B cell (primary cell): ENCODE results near the gene GRM3.

ENCODE experiments used
- CTCF ChIP-seq: fragments of 200-600 bp; IDR thresholded peaks from one replicate; pipeline ENCODE4 v1.8.0; 2022; ENCODE audit warnings: antibody characterized with exemption, mild to moderate bottlenecking
- EZH2 ChIP-seq: IDR thresholded peaks from 2 replicates; pipeline ENCODE4 v1.6.1; 2012; ENCODE audit warnings: borderline replicate concordance, low read depth, mild to moderate bottlenecking, moderate library complexity, low read length; ENCODE audit not compliant: insufficient read depth, poor library complexity, severe bottlenecking

- TF ChIP-seq EZH2 (no peak), CTCF (no peak)
Measured at GRCh38 chr7:86785641-86786040, 141.9 kb downstream of the GRM3 start.
